ENCODE data around the gene LYST.
"Not testable (repeated sequence)": the region's sequence is repeated elsewhere in the genome, so short reads cannot be mapped to it uniquely, and the experiment has no call there.

Gene LYST

GRCh38 chr1:235632506-235633401 lies 234.0 kb downstream of the LYST start:
- no peak for DNase-seq

GRCh38 chr1:235631816-235632215 lies 234.9 kb downstream of the LYST start:
- DNase-seq, result no peak

DNA sequence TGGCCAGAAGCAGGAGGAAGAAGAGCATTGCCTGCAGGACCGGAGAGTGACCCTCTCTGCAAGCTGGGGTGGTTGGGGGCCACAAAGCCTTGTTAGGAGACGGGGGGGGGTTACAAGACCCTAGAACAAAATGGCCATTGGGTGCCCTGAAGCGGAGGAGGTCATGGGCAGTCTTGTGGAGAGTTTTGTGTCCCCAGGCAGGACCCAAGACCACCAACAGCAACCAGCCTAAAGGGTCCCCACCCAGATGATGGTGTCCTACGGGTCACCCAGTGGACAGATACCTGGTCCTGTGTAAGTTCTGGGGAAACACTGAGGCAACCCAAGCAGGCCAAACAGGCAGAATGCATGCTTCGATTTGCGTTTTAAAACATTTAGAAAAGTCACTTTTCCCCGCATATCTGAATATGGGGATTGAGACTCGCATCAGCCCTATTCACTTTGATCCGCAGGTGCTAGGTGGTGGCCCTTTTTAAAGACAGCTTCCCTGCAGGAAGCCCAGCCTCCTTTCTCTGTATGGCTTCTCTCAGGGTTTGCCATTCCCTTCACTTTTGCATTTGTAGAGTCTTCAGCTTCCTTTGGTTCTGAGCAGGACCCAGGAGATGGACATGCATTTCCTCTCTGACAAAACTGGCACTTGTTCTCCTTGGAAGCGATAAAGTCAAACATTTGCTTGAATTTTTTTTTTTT lies 238.2 kb downstream of the LYST start:
- no peak for DNase-seq

DNA sequence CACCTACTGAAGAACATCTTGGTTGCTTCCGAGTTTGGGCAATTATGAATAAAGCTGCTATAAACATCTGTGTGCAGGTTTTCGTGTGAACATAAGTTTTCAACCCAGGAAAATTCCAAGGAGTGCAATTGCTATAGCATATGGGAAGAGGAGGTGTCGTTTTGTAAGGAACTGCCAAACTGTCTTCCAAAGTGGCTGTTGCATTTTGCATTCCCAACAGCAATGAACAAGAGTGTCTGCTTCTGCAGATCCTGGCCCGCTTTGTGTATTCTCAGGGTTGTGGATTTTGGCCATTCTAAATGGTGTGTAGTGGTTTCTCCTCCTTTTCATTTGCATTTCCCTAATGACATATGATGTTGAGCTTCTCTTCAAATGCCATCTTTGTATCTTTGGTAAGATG lies 240.9 kb downstream of the LYST start:
- no peak for DNase-seq

DNA sequence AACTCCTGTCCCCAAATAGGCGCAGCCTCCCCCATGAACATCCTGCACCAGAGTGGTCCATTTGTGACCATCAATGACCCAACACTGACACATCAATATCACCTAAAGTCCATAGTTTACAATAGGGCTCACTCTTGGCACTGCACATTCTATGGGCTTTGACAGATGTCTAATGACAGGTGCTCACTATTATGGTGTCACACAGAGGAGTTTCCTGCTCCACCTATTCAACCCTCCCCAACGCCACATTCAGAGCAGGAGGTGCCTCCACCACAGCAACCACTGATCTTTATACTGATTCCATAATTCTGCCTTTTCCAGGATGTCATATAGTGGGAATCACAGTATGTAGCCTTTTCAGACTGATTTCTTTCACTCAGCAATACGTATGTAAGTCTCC lies 241.4 kb downstream of the LYST start:
- DNase-seq, result no peak

- DNase-seq, result no peak
Measured at GRCh38 chr1:235624721-235625333, 241.9 kb downstream of the LYST start.

DNA sequence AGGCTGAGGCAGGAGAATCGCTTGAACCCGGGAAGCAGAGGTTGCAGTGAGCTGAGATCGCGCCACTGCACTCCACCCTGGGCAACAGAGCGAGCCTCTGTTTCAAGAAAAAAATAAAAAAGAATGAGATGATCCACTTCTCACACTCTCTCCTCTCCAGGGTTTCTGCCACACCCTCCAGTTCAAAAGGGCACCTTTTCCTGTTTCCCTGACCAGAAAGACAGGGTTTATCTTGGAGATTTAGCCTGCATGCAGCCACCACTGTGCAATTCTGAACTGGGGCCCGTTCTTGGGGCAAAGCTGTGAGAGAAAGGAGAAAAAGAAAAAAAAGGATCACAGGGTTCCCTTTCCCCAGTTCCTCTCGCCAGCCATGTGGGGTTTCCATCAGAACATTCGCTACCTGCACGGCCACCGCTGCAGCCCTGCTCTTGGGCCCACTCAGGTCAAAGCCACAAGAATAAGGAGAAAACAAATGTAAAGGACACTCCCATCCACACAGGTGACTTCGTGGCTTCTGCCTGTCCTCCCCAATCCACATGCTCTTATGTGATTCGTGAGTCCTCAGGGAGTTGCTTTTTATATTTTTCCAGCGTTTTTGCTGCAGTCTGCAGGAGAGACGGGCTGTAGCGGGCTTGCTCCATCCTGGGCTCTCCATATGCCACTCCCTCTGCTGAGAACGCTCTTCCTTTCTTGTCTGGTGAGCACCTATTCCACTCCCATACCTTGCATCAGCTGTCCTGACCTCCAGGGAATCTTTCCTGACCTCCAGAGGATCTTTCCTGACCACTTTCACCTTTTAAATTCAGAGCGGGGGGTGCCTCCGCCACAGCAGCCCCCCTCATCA lies 243.5 kb downstream of the LYST start:
- DNase-seq, result no peak

GRCh38 chr1:235619149-235619548 lies 247.6 kb downstream of the LYST start:
- DNase-seq, result not testable (repeated sequence)

DNA sequence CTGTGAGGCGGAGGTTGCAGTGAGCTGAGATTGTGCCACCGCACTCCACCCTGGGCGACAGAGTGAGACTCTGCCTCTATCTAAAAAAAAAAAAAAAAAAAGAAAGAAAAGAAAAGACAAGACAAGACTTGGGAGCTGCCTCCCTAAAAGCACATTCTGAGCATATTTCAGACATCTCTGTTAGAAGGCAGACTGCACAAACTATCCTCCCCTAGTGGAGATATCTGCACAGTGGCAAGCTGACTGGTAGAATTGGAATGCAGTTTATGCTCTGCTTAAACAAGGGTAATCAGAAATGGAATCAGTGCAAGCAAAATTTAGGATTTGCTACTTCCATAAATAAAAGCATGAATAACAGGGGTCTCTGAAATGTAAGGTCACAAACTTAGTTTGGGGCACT lies 248.9 kb downstream of the LYST start:
- DNase-seq, result no peak

DNA sequence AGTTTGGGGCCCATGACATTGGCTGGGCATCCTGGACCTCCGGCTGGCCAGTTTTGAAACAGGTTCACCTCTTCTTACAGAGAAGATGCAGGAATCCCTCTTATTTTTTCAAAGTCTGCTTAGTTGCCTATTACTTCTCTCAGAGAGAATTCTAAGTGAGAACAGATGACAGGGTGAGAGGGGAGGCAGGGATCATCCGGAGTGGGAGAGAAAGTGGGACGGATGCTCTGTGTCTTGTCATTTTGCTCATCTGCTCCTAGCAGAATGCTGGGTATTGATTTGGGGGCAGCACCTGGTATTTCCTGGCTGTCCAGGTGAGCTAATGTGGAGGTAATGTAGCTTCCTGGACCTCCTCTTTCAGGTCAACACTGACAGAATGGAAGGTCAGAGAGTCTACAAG lies 249.6 kb downstream of the LYST start:
- no peak for DNase-seq

GRCh38 chr1:235614442-235614954 lies 252.2 kb downstream of the LYST start:
- no peak for DNase-seq

- DNase-seq, result no peak
Measured at GRCh38 chr1:235613602-235614001, 253.1 kb downstream of the LYST start.

- DNase-seq, result no peak
Measured at GRCh38 chr1:235612761-235613160, 253.9 kb downstream of the LYST start.

All from T-helper 2 cell (primary cell).